HFFc6 (cell line): ENCODE measurements around the gene B3GNT2. TPM values are rescaled to one million over a fixed set of nuclear protein-coding genes. Genes with fewer than 3 reads are reported as not detected.
A peak's percentile ranks its signal among the peaks of the same experiment; 100 is the strongest.
"Not testable (repeated sequence)": the region's sequence is repeated elsewhere in the genome, so short reads cannot be mapped to it uniquely, and the experiment has no call there.

Experiments used
- DNase-seq: peaks from one replicate; pipeline ENCODE4 v3.0.0-alpha.2; 2018
- H3K27ac Mint-ChIP-seq: 2 replicates; pipeline ENCODE4 v1.8.0; 2020; ENCODE audit warnings: mild to moderate bottlenecking, mixed read lengths
- H3K27me3 Mint-ChIP-seq: 2 replicates; pipeline ENCODE4 v1.8.0; 2021; ENCODE audit warnings: mild to moderate bottlenecking, moderate library complexity, mixed read lengths; ENCODE audit not compliant: insufficient read depth
- H3K36me3 Mint-ChIP-seq: 2 replicates; pipeline ENCODE4 v1.8.0; 2021; ENCODE audit warnings: low read depth, mixed read lengths
- H3K4me1 Mint-ChIP-seq: 2 replicates; pipeline ENCODE4 v1.8.0; 2020; ENCODE audit warnings: low read depth, mixed read lengths
- H3K4me3 Mint-ChIP-seq: 2 replicates; pipeline ENCODE4 v1.8.0; 2020; ENCODE audit warnings: mild to moderate bottlenecking, moderate library complexity, mixed read lengths
- H3K9me3 Mint-ChIP-seq: 2 replicates; pipeline ENCODE4 v1.8.0; 2020; ENCODE audit warnings: mild to moderate bottlenecking, mixed read lengths
- CTCF ChIP-seq: fragments of 200-600 bp; sonication (generic); IDR thresholded peaks from 2 replicates; pipeline ENCODE4 v1.5.0; 2021; ENCODE audit warnings: antibody characterized with exemption, mild to moderate bottlenecking
- total RNA-seq, 6 experiments: library from RNA; stranded (reverse); fragmentation: NEBNext Ultra II Directional; extraction: Animal tissue kit (Norgen Biotek cat#: 25700); gene quantifications; 2 replicates in 1 of 6; 3 replicates in 5 of 6; pipeline ENCODE4 v1.2.3, GENCODE V29; 2021

The B3GNT2 gene
- total RNA-seq, 6 experiments from 2014 or later = 12.5 to 16.7 (median 15.1) TPM

- no peaks in the 10 kb centered on the region for H3K9me3 Mint-ChIP-seq
- H3K36me3 Mint-ChIP-seq = no peaks in the 10 kb centered on the region
- peaks cover 59% of the 10 kb centered on the region for H3K4me1 Mint-ChIP-seq
- peak overlapping the region; percentile 42 for H3K27ac Mint-ChIP-seq
- TF ChIP-seq CTCF = no peak
- DNase-seq = no peak
- H3K27me3 Mint-ChIP-seq = no peaks in the 10 kb centered on the region
- peak overlapping the region; percentile 5; the same call in 1 of the 2 replicates for H3K4me3 Mint-ChIP-seq
These were observed 44.6 kb upstream of the B3GNT2 start for GRCh38 chr2:62151306-62151638.

- DNase-seq = peak; percentile 56
- no peaks in the 10 kb centered on the region for H3K9me3 Mint-ChIP-seq
- TF ChIP-seq CTCF = no peak
- H3K27ac Mint-ChIP-seq = peak overlapping the region; percentile 42; the same call in 1 of the 2 replicates
- H3K27me3 Mint-ChIP-seq = no peaks in the 10 kb centered on the region
- H3K36me3 Mint-ChIP-seq = no peaks in the 10 kb centered on the region
- peaks cover 55% of the 10 kb centered on the region for H3K4me1 Mint-ChIP-seq
- H3K4me3 Mint-ChIP-seq = no peak overlapping the region
These were observed 43.9 kb upstream of the B3GNT2 start for GRCh38 chr2:62152000-62152399.

- H3K4me3 Mint-ChIP-seq = no peak overlapping the region
- no peaks in the 10 kb centered on the region for H3K36me3 Mint-ChIP-seq
- H3K4me1 Mint-ChIP-seq = peaks cover 8% of the 10 kb centered on the region
- no peak for TF ChIP-seq CTCF
- DNase-seq = no peak
- H3K27ac Mint-ChIP-seq = no peak overlapping the region
- H3K9me3 Mint-ChIP-seq = no peaks in the 10 kb centered on the region
- H3K27me3 Mint-ChIP-seq = no peaks in the 10 kb centered on the region
These were observed 38.9 kb upstream of the B3GNT2 start for GRCh38 chr2:62156861-62157496.

GRCh38 chr2:62158444-62159121 lies 37.3 kb upstream of the B3GNT2 start:
- no peaks in the 10 kb centered on the region for H3K27me3 Mint-ChIP-seq
- H3K27ac Mint-ChIP-seq = no peak overlapping the region
- TF ChIP-seq CTCF = no peak
- no peak for DNase-seq
- no peaks in the 10 kb centered on the region for H3K36me3 Mint-ChIP-seq
- H3K9me3 Mint-ChIP-seq = no peaks in the 10 kb centered on the region
- H3K4me3 Mint-ChIP-seq = no peak overlapping the region
- H3K4me1 Mint-ChIP-seq = peaks cover 7% of the 10 kb centered on the region; the same call in 1 of the 2 replicates

- H3K27ac Mint-ChIP-seq, H3K4me1 Mint-ChIP-seq, DNase-seq, H3K36me3 Mint-ChIP-seq, H3K9me3 Mint-ChIP-seq, H3K4me3 Mint-ChIP-seq, H3K27me3 Mint-ChIP-seq: not testable (repeated sequence)
These were observed 35.2 kb upstream of the B3GNT2 start for GRCh38 chr2:62160691-62161090.

- TF ChIP-seq CTCF = no peak
- Mint-ChIP-seq H3K4me1 (peaks cover 7% of the 10 kb centered on the region; the same call in 1 of the 2 replicates), H3K27ac (no peak overlapping the region), H3K36me3 (no peaks in the 10 kb centered on the region), H3K27me3 (no peaks in the 10 kb centered on the region), H3K9me3 (no peaks in the 10 kb centered on the region), H3K4me3 (no peak overlapping the region)
- DNase-seq = no peak
These were observed 32.6 kb upstream of the B3GNT2 start for GRCh38 chr2:62163106-62163831.
